ENCODE results near the gene KCNAB1.

KCNAB1 gene

DNA sequence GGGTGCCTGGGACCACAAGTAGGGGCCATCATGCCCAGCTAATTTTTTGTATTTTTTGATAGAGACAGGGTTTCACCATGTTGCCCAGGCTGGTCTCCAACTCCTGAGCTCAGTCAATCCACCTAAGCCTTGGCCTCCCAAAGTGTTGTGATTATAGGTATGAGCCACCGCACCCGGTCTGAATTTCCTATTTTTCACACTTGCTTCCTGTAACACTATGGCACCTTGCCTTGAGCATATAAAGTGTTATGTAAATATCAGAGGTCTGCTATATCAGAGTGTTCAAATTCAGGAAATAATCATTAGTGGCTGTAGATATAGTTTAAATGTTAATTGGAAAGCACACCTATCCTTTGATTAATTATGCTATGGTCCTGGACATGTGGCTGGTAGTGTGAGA is 165.2 kb downstream of the KCNAB1 start:
- DNase-seq: no peak

DNA sequence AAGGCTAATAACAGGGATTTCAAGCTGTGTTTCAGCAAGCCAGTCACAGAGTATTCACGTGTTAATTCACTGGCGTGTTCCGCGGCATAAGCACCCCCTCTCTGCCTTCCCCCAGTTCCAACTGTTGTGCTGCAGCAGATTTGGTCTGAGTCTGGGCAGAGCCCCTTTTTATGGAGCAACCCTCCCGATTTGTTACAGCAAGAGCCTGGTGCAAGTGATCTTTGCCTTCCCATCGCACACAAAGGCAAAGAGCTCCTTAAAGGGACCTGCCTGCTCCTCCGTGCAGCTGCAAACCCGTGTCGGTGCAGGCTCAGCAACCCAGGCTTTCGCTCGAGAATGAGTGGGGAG is 170.5 kb downstream of the KCNAB1 start:
- DNase-seq: no peak

DNA sequence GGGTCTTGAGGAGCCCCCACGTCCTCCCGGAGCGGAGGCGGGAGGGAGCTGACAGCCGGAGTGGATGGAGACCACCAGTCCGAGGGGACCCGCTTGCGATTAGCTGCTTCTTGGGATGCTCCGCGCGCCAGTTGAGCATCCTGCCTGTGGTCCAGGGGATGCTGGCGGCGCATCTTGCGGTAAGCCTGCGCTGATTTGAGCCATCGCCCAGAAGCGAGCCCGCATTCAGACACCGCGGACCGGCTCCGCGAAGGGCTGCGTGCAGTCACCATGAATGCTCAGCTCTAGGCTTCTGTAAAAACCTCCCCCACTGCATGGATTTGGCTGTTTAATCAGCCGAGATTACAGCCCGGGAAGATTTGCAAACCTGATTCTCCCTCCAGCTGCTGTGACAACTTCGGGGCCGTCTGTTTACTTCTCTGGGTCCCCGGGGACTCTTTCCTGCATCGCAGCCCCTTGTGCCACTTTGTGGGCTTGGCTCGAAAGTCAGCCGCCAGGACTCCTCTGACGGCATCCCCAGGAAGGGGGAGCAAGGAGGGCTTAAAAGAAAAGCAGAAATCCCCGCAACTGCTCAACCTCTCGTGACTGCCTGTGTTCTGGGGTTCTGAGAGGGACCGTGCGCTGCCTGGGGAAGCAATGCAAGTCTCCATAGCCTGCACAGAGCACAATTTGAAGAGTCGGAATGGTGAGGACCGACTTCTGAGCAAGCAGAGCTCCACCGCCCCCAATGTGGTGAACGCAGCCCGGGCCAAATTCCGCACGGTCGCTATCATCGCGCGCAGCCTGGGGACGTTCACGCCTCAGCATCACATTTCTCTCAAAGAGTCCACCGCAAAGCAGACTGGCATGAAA is 171.1 kb downstream of the KCNAB1 start:
- peak; percentile 17 for DNase-seq

DNA sequence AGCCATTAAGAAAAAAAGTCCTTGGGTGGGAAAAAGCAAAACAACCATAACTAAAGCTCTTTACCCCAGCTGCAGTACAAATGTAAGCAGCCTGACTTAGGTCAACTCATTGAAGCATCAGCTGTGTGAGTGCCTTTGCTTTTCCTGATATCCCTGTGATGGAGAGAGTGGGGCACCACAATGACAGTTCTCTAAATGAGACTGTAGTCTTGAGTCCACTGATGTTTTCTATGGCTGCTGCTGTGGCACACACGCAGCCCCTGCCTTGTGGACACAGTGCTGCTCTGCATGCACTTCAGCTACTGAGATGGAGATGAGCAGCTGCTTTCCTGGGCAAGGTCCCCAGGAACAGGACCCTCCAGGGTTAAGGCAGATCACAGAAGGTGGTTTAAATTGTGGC is 173.2 kb downstream of the KCNAB1 start:
- no peak for DNase-seq

DNA sequence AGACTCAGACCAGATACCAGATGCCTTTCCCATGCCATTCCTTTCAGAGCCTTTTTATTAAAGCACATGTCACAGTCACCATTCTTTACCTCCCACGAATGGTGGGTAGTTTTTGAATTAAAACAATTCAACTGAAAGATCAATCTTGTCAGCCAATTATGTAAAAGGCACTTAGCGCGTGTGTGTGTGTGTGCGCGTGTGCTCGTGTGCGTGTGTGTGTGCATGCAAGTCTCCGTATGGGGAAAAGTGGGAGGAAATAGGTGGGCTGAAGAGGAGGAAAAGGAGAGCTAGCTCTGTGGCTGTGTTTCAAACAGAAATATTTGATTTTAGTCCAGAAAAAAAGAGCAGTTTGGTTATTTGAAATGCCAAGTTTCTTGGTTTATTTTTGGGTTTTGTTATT is 177.2 kb downstream of the KCNAB1 start:
- DNase-seq: no peak

DNA sequence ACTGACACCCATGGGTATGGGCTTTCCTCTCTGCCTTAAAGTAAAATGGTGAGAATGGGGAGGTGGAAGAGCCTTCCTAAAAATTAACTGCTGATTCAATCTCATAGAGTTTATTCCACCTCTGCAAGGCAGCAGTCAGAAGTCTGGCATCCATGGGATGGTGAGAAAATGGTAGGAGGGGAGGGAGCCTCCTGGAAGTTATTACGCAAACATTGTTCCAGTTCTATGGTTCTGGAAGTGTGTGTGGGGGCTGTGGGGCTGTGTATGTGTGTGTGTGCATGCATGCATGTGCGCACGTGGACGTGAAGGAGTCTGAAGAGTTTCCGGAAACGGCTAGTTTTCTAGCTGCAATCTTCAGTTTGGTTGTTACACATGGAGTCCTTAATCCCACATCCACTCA is 177.6 kb downstream of the KCNAB1 start:
- DNase-seq: no peak

DNA sequence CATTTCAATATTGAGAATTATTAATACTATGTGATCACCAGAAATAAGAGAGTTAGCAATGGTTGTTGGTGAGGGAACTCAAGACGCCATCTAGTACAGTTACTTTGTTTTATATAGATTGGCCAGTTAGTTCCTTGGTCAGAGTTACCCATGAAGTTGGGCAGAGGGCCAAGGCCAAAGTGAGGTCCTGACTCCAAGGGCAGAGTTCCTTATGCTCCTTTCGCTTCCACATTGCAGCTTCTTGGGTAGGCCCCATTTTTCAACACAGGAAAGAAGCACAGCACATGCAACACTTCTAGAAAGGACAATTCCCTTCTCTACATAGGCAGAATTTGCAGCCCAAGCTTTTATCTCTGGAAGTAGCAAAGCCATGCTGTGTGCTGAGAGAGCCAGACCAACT is 178.6 kb downstream of the KCNAB1 start:
- DNase-seq: no peak

DNA sequence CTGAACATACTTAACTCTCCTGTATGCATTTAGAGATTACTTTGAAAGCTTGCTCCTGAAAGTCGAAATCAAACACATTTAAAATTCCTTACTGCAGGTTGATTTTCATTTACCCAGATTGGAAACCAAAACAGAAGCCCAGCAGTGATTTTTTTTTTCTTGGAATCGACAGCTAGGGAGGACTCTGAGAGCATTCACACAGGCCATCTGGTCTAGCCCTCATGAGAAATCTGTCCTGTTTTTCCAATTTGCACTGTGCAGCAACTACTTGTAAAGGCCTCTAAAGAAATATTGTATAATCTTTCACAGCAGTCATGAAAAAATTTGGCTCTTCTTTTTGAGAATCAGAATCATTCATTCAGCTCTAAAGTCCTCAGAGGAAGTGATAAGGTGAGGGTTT is 179.2 kb downstream of the KCNAB1 start:
- no peak for DNase-seq

DNA sequence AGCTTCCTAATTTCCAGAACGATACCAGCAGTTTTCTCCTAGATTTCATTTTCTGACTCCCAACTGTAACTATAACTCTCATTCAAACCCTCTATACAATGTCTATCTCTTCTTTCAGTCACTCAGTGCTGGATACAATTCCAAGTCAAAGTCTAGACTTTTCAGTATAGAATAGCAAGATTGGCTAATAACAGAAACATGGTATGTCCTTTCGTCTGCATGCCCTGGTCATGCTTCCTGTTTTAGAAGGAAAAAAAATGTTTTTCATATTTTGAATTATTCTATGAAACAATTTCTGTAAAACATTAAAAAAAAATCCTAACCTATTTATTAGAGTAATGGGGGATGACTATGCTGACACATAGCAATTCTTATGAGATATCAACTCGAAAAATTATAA is 180.0 kb downstream of the KCNAB1 start:
- DNase-seq: no peak

DNA sequence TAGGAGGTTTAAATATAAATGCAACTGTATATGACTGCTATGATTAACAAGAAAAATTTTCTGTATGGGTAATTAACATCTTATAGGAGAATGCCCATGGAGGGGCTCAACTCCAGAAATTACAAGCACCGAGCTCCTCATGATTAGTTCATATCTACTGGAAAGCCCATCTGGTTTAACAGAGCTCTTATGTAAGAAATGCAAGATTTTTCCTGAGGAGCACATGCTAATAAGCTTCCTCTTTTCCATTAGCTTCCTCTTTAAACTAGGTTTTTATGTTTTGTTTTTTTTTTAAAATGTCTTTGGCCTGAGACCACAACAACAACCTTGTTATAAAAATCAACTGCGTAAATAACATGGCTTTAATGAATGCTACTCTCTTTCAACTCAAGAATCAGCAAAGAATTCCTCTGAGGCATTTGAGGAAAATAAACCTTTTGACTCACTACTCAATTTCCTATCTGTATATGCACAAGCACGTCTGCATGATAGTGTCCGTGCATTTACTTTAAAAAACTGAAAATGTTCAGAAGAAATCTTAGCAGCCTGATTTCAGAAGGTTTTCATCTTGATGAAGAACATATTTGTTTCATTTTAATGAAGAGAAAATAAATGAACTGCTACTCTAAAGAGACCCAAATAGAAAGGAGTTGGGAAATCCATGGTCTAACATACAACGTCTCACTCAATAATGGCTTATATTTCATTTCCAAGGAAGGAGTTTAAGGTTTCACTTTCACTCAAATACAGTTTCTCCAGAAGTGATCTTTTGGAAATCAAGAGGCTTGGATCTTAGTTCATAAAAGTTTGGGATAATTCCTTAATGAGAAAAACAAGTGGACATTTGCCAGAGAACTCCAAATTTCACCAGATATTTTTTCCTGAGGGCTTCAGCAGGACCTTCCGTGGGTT is 180.8 kb downstream of the KCNAB1 start:
- no peak for DNase-seq

DNA sequence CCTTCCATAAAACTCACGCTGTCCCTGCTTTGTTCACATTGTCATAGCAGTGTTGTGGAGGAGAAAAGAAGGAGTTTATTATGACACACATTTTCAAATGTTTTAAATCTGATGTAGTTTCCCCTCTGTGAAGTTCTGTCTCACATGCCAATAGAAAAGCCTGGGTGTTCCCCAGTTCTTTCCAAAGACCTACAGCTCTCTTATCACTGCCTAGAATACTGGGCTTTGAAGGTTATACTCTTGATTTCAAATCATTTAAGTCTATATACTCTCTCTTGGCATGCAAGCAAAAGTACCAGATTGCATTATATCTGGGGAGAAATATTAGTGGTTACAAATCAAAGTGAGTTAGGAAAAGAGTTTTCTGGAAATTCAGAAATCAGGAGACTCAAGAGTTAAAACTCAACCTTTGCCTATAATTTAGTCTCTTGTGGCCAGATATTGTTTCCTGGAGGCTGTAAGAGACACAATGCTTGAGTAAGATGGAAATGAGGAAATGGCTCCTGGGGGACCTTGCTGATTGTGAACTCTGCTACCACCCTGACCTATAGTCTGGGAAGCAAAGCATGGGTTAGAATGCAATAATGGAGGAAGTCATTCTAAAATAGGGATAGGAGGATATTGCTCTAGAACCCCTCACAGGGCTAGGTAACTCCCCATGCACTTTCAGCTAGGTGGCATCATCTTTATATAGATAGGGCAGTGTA is 182.8 kb downstream of the KCNAB1 start:
- no peak for DNase-seq

DNA sequence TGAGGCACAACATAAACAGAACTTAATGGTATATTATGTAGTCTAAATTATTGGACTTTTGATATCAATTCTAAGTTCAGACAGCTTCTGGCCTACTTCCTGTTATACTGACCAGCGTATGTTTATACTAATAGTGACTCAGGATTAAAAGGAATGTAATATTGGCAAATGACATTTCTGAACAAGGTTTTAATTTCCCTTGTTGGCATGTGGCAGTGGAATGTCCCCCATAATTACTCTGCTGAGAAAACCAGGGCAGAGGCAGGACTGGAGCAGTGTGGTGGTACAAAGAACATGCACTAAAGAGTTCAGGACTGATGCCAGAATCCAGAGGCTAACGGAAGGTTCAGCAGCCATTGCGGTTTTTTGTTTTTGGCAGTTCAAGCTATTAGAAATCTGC is 184.0 kb downstream of the KCNAB1 start:
- peak; percentile 55 for DNase-seq

DNA sequence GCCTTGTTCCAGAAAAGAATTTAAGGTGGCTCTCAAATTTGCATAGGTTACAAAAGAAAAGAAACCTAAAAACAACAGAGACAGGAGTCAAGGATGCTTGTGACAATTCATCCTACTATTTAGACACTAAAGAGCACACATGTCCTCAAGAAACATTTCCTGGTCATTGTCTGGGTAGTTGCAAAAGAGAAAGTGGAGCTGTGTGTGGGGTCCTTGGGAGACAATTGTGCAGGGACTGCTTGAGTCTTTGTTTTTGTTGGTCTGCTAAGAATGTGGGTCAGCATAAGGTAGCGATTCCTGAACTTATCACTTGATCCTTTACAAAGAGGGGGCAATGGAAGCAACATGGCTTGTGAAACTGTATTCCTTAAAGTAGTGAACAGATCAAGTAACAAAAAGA is 185.3 kb downstream of the KCNAB1 start:
- no peak for DNase-seq

DNA sequence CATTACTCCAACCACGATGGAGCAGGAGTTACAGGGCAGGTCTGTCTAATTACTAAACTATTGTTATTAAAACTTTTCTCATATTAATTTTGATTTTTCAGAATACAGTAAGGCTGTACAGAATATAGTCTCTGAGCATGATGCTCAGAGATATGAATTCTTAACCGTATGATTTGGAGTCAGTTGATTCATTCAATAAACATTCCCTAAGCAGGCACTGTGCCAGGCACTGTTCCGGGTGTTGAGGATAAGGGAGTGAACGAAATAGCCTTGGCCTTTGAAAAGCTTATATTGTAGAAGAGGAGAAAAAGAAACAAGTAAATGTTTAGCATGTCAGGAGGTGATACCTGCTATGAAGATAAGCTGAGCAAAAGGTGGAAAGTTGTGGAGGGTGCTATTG is 187.3 kb downstream of the KCNAB1 start:
- DNase-seq: peak; percentile 76

DNA sequence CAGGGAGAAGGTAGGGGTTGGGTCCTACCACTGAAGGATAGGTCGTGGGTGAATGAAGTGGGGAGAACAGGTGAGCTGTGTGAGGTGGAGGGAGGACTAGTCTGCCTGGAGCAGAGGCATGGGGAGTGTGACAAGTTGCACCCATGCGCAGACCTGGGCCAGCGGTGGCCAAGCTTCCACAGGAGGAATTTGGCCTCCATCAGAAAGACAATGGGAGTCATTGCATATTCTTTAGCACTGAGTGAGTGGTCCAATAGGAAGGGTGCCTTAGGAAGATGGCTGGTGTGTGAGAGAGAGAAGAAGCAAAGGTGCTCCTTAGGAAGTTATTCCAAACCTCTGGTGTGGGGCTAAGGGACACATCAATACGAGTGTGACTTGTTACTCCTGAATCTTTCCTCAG is 191.1 kb downstream of the KCNAB1 start:
- no peak for DNase-seq

DNA sequence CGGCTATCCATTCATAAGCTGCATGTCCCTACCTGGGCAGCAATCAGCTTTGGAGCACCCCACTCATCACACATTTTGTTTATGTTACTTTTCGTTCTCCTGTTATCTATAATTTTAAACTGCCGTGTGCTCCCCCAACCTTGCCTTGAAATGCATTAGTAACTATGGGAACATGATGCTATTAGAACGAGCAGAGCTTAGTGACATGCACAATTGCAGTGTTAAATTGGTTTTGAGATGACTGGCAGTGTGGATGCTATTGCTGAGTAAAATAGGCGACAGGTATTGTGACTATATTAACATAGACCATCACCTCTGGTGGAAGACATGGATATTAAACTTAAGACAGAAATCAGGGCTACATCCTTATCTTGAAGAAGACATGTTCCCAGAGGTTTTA is 191.6 kb downstream of the KCNAB1 start:
- no peak for DNase-seq

DNA sequence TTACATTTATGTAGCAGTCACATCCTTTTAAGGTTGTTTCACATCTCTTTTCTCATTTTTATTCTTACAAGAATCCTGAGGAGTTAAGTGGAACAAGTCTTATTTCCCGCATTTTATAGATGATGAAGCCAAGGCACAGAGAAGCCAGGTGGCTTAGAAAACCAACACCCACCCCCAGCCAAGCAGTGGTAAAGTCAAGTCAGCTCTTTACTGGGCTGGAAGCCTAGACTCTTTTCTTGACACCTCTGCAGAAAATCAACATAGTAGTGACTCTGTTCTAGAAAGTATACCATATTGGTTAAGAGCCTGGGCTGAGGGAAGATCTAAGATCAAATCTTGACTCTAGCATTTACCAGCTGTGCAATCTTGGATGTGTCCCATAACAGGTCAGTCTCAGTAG is 195.7 kb downstream of the KCNAB1 start:
- DNase-seq: no peak

DNA sequence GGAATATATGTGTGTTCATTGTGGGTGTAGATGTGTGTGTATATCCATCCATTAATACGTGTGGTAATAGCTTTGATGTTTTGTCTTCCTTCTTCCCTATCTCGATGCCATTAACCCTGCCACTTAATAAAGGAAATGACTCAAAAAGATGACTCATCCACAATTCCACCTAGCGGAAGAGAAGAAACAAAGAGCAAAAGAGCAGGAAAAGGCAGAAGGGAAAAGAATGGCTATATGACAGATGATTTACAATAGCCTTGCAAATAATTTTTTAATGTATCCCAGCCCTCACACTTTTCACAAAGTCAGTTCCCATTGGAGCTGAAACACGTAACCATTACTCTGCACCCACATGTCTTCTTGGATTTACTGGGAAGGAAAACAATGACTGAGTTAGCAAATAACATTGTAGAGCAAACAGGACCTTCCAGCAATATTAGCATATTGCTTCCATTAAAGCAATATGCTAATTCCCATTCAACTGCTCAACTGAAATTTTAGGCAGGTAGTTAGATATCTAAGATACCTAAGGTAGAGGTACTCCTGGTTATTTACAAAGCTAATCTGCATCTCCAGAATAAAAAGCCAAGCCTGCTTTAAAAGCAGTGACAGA is 197.2 kb downstream of the KCNAB1 start:
- DNase-seq: peak; percentile 56

DNA sequence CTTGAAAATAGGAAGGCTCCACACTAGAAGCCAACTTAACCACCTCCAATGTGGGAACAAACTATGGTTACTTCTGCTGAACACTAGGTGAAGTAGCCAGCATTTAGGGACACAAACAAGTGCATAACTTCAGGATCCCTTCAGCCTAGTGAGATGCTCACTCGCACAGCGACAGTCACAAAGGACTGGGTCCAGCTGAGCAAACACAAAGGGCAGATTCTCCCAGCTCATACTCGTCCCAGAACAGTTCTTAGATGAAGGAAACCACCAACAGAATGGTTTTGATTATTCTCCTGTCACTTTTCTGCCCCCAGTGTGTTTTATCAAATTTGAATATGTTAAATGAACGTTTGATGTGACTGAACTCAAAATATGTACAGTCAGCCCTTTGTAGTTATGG is 201.6 kb downstream of the KCNAB1 start:
- no peak for DNase-seq

DNA sequence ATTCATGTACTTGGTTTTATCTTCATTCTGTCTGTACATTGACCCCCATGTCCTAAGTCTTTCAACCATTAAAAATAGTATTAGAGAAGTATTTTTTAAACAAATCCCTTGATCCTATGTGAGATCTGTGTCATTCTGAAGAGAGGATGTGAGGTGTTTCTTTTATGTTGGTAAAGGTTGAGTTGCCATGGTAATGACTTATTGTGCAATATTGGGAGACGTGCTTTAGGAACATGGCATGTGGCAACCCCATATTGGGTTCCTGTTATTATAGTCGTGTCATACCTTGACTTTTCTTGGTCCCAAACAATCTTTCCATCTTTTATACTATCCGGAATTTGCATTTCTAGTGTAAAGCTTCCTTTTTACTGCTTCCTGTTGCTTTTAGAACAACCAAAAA is 203.1 kb downstream of the KCNAB1 start:
- no peak for DNase-seq

DNA sequence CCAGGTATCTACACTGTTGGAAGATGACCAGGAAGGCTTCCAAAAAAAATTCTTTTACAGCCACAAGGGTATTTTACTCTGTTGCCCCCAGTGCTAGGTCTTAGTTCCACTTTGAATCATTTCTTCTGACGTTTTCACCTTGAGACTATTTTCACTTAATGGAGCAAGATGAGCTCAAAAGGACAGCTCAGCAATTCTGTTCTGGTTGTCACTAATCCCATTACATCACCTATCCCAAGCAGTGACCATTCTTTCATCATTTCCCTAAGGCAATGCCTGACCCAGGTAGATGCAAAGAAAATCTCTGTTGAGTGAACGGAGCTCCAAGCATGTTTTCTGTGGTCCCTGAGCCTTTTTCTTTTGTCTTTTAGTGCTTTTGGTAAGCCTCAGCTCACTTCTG is 210.0 kb downstream of the KCNAB1 start:
- DNase-seq: no peak

DNA sequence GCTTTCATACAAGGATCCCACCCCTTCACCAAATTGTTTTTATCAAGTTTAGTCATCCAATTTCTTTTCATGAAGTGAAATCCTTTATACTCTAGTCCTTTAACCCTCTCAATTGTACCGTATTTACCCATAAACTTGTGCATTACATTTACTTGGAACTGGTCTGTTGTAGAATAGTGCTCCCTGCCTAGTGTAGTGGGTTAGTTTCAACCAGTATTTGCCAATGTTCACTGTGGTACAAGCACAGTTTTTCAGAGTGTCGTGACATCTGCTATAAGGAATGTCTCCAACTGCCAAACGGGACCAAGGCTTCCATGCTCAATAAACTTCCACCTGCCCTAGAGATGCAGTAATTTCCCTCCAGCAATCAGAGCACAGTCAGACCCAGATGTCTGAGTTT is 211.9 kb downstream of the KCNAB1 start:
- no peak for DNase-seq

DNA sequence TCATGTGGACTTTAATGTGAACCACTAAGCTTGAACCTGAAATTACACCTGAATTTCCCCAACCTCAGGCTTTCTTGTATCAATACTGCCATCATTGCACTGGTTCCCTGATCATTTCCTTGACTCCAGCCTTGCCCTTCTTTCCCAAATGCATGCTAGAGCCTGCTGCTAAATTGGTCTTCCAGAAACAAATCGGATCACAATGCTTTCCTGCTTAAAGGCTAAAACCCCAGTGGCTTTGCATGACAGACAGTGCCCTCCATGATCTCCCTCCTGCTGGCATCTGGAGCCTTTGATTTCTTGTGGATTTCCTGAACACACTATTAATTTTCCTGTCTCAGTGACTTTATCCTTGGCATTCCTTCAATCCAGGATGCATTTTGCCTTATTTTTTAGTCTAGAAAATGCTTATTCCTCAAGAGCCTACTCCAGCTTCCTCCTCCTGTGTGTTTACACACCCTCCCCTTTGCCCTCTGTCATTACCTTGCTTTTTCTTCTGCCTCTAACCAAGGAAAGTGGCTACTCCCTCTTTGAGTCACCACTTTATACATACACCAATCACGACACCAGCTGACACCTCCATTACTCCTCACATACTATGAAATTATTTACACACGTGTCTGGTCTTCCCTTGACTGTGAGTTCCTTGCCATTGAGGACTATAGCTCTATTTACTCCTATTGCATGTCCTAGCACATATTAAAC is 214.6 kb downstream of the KCNAB1 start:
- no peak for DNase-seq
